ENCODE data around the gene WWC2.
A peak's percentile ranks its signal among the peaks of the same experiment; 100 is the strongest.

DNA sequence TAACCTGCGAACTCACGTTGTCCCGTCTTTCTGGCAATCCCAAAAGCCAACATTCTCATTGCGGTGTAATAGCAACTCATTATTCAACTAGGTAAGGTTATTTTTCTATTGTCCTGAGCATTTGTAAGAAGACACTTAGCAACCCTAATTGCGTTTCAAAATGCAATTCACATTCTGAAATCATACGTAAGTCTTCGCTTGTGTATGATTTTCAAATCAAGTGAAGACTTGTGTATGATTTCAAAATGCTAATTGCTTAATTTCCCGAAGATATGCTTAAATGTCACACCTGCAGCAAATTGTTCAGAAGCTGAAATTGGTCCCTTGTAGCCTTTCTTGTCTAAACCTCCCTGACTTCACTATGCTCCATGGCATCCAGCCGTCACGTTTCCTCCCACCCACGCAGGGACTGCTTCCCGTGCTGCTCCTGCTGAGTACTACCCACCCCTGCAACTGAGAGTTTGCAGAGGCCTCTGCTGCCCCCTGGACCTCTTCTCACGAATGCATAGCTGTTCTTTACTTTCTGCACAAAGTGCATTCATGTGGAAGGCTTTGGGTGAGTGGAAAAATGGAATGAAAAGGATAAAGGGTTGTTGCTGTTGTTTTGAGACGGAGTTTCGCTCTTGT lies 264.0 kb downstream of the WWC2 start:
- TF ChIP-seq, protein P1, sequence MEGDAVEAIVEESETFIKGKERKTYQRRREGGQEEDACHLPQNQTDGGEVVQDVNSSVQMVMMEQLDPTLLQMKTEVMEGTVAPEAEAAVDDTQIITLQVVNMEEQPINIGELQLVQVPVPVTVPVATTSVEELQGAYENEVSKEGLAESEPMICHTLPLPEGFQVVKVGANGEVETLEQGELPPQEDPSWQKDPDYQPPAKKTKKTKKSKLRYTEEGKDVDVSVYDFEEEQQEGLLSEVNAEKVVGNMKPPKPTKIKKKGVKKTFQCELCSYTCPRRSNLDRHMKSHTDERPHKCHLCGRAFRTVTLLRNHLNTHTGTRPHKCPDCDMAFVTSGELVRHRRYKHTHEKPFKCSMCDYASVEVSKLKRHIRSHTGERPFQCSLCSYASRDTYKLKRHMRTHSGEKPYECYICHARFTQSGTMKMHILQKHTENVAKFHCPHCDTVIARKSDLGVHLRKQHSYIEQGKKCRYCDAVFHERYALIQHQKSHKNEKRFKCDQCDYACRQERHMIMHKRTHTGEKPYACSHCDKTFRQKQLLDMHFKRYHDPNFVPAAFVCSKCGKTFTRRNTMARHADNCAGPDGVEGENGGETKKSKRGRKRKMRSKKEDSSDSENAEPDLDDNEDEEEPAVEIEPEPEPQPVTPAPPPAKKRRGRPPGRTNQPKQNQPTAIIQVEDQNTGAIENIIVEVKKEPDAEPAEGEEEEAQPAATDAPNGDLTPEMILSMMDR (IDR thresholded peaks at IDR 0.05; ENCODE audit: low read depth, low read length), result peak; percentile 20
- no peak for TF ChIP-seq EZH2phosphoT487 (IDR thresholded peaks at IDR 0.05; ENCODE audit: low read depth)
